Glutamatergic neuron (in vitro differentiated cells): ENCODE results near the gene PLA2G4F. TPM values are rescaled to one million over a fixed set of nuclear protein-coding genes. Genes with fewer than 3 reads are reported as not detected.
A peak's percentile ranks its signal among the peaks of the same experiment; 100 is the strongest.

Experiments
- DNase-seq: peaks from one replicate; pipeline ENCODE4 v3.0.0; 2022
- H3K27ac Mint-ChIP-seq: one replicate; pipeline ENCODE4 v1.8.0; 2020; ENCODE audit warnings: mild to moderate bottlenecking, mixed read lengths, inconsistent platforms; ENCODE audit not compliant: unreplicated experiment
- H3K27me3 Mint-ChIP-seq: one replicate; pipeline ENCODE4 v1.8.0; 2020; ENCODE audit warnings: mild to moderate bottlenecking, moderate library complexity, mixed read lengths, inconsistent platforms; ENCODE audit not compliant: unreplicated experiment
- H3K36me3 Mint-ChIP-seq: one replicate; pipeline ENCODE4 v1.8.0; 2020; ENCODE audit warnings: mild to moderate bottlenecking, mixed read lengths, inconsistent platforms; ENCODE audit not compliant: unreplicated experiment
- H3K4me1 Mint-ChIP-seq: one replicate; pipeline ENCODE4 v1.8.0; 2020; ENCODE audit warnings: mild to moderate bottlenecking, low read depth, mixed read lengths, inconsistent platforms; ENCODE audit not compliant: unreplicated experiment
- H3K4me3 Mint-ChIP-seq: one replicate; pipeline ENCODE4 v1.8.0; 2020; ENCODE audit warnings: mild to moderate bottlenecking, mixed read lengths, inconsistent platforms; ENCODE audit not compliant: unreplicated experiment
- H3K9me3 Mint-ChIP-seq: one replicate; pipeline ENCODE4 v1.8.0; 2020; ENCODE audit warnings: mild to moderate bottlenecking, moderate library complexity, mixed read lengths, inconsistent platforms; ENCODE audit not compliant: unreplicated experiment
- total RNA-seq: library from RNA; stranded (reverse); fragmentation: NEBNext Ultra II Directional; extraction: Animal tissue kit (Norgen Biotek cat#: 25700); gene quantifications from one replicate; pipeline ENCODE4 v1.2.1, GENCODE V29; 2021; ENCODE audit not compliant: unreplicated experiment
- TF ChIP-seq, protein P1 (sequence below): fragments of 200-600 bp; sonication (generic); IDR thresholded peaks from one replicate; pipeline ENCODE4 v1.5.0; 2021; ENCODE audit not compliant: partially characterized antibody, unreplicated experiment

Gene PLA2G4F
- total RNA-seq, 1 donor from 2014 or later: not detected

DNA sequence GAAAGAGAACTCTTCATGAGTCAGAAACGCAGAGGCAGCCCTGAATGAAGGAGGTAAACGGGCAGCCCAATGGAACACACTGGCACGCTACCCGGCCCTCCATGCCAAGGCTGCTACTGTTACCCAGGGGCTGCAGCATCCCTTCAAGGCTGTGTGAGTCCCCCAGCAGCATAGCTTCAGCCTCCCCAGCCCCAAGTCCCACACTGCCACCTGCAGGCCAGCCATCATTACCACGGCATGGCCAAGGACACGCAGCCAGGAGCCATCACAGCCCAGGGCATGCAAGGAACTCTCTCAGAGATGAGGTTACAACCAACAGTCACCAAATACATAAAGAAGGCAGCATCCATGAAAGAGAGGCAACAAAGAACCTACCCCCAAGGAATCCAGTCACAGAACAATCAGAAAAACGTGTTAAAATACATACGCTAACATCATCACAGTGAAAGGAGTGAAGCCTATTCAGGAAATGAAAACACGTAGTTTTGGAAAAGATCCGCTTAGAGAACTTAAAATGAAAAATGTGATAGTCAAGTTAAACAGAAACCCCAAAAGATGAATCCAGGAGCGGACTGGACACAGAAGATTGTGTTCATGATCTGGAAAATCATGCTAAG lies 22.4 kb downstream of the PLA2G4F start:
- TF ChIP-seq, protein P1, sequence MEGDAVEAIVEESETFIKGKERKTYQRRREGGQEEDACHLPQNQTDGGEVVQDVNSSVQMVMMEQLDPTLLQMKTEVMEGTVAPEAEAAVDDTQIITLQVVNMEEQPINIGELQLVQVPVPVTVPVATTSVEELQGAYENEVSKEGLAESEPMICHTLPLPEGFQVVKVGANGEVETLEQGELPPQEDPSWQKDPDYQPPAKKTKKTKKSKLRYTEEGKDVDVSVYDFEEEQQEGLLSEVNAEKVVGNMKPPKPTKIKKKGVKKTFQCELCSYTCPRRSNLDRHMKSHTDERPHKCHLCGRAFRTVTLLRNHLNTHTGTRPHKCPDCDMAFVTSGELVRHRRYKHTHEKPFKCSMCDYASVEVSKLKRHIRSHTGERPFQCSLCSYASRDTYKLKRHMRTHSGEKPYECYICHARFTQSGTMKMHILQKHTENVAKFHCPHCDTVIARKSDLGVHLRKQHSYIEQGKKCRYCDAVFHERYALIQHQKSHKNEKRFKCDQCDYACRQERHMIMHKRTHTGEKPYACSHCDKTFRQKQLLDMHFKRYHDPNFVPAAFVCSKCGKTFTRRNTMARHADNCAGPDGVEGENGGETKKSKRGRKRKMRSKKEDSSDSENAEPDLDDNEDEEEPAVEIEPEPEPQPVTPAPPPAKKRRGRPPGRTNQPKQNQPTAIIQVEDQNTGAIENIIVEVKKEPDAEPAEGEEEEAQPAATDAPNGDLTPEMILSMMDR: peak; percentile 52
- no peak overlapping the region for H3K27ac Mint-ChIP-seq
- peak; percentile 83 for DNase-seq
- no peaks in the 10 kb centered on the region for H3K36me3 Mint-ChIP-seq
- peaks cover 9% of the 10 kb centered on the region for H3K4me1 Mint-ChIP-seq
- H3K4me3 Mint-ChIP-seq: no peak overlapping the region
- H3K9me3 Mint-ChIP-seq: no peaks in the 10 kb centered on the region
- H3K27me3 Mint-ChIP-seq: peaks cover 5% of the 10 kb centered on the region

DNA sequence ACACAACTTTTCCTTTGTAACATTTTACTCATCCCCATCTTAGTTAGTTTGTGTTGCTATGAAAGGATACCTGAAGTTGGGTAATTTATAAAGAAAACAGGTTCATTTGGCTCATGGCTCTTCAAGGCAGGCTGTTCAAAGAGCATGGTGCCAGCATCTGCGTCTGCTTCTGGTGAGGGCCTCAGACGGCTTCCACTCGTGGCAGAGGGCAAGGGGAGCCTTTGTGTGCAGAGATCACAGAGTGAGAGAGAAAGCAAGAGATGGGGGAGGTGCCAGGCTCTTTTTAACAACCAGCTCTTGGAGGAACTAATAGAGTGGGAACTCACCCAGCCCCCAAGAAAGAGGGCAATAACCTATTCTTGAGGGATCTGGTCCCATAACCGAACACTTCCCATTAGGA lies 23.1 kb downstream of the PLA2G4F start:
- H3K4me3 Mint-ChIP-seq: no peak overlapping the region
- H3K9me3 Mint-ChIP-seq: no peaks in the 10 kb centered on the region
- H3K36me3 Mint-ChIP-seq: no peaks in the 10 kb centered on the region
- TF ChIP-seq, protein P1: no peak
- no peak for DNase-seq
- no peak overlapping the region for H3K27ac Mint-ChIP-seq
- H3K4me1 Mint-ChIP-seq: peaks cover 9% of the 10 kb centered on the region
- H3K27me3 Mint-ChIP-seq: peaks cover 5% of the 10 kb centered on the region

DNA sequence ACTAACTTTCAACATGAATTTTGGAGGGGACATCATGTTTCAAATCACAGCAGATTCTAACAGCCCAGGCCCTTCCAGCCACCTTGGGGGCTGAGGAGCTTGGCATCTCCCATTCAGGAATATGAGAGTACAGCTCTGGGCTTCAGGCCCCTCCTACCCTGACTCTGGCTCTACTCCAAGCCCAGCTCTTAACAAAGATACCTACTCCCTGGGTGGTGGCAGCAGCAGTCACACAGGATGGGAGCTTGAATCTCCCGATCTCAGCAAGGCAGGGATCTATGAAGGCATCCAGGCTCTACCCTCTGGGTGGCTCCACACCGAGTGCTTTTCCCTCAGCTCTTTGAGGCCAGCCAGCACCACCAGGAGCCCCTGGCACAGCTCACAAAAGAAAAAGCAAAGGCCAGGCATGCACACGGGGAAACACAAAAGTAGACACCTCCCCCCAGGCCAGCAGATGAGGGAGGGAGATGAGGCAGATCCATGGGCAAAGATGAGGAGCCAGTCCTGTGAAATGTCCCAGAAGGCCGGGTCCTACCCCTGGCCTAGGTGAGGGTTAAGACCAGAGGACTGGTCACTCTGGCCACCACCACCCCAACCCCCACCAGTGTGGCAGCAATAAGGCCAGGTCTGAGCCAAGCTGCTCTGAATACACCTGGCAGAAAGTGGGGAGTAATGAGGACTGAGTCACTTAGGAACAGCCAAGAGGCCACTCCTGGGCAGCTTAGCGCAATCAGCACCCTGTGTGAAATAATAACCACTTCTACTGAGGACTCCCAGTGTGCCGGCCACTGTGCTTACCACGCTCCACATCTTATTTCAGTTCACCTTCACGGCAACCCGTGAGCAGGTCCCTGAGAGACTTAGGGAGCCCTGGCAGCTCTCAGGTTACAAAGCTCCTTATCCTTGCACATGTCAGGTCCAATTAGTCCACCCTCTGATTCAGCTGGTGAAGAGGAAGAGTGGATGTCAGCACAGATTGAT lies 24.3 kb downstream of the PLA2G4F start:
- Mint-ChIP-seq H3K36me3 (no peaks in the 10 kb centered on the region), H3K4me1 (peaks cover 9% of the 10 kb centered on the region), H3K4me3 (no peak overlapping the region), H3K9me3 (no peaks in the 10 kb centered on the region), H3K27me3 (peaks cover 5% of the 10 kb centered on the region), H3K27ac (no peak overlapping the region)
- TF ChIP-seq, protein P1: no peak
- DNase-seq: no peak

GRCh38 chr15:42131006-42131405 lies 25.4 kb downstream of the PLA2G4F start:
- Mint-ChIP-seq H3K4me3 (no peak overlapping the region), H3K27ac (no peak overlapping the region), H3K4me1 (peaks cover 9% of the 10 kb centered on the region), H3K27me3 (peaks cover 2% of the 10 kb centered on the region), H3K9me3 (no peaks in the 10 kb centered on the region), H3K36me3 (no peaks in the 10 kb centered on the region)
- TF ChIP-seq, protein P1: no peak
- no peak for DNase-seq
